Measurements from ENCODE around the gene PTPRN2. TPM values are rescaled to one million over a fixed set of nuclear protein-coding genes. Genes with fewer than 3 reads are reported as not detected.

The PTPRN2 gene
- total and polyA plus RNA-seq, 2 of the 8 experiments (the other 6 are each of a cell fraction or from before 2014, with no cell fraction given): 2.6 to 4.5 TPM

DNA sequence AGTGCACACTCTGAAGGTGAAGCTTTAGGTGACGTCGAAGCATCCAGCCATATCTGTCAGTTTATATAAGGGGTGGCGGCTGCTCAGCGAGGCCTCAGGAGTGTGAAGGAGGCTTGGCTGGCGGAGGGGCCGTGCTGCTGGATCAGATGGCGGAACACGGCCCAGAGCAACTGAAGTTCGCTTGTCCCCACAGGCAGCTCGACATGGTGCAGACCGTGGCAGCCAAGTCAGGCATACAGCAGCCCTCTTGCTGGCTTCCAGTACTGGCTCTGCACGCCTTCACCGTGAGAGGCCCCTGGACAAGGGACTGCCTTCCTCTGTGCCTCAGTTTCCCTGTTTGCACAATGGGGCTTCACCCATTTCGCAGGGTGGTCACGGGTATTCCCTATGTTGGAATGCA, 807.3 kb downstream of the PTPRN2 start:
- H3K4me3 ChIP-seq (ENCODE audit: extremely low read depth in 1 of 4, insufficient read depth in 2 of 4, low read depth in 3 of 4, low read length in 4 of 4): no peak overlapping the region
- CTCF ChIA-PET (ENCODE audit: partially characterized antibody): interaction anchor here (0.5 to 1.0 kb wide), 2 partner anchors 10 to 153 kb away, joined by 3 read pairs; no protein-coding TSS in a partner anchor
- TF ChIP-seq CBX8 (IDR thresholded peaks at IDR 0.05; ENCODE audit: borderline replicate concordance, low read depth, low read length): no peak
- no peak for TF ChIP-seq SP2 (IDR thresholded peaks at IDR 0.05; ENCODE audit: low read length)
- TF ChIP-seq BRCA1 (IDR thresholded peaks at IDR 0.05; ENCODE audit: low read depth, low read length): no peak
- TF ChIP-seq EGR1 (IDR thresholded peaks at IDR 0.05; ENCODE audit: borderline replicate concordance, low read depth, low read length): no peak
- no peak for TF ChIP-seq POLR2AphosphoS5 (IDR thresholded peaks at IDR 0.05; ENCODE audit: low read depth, low read length)
- no peak for TF ChIP-seq CHD1 (IDR thresholded peaks at IDR 0.05; ENCODE audit: low read depth, low read length)
- TF ChIP-seq TCF12 (IDR thresholded peaks at IDR 0.05; ENCODE audit: low read depth, low read length): no peak
- no peak for TF ChIP-seq SIRT6 (IDR thresholded peaks at IDR 0.05; ENCODE audit: low read length)
- TF ChIP-seq KDM1A (IDR thresholded peaks at IDR 0.05; ENCODE audit: borderline replicate concordance, low read length): no peak
- TF ChIP-seq KDM5A (IDR thresholded peaks at IDR 0.05; ENCODE audit: low read length): no peak
- no peak for TF ChIP-seq TEAD4 (IDR thresholded peaks at IDR 0.05; ENCODE audit: low read depth, low read length)
- no peak for TF ChIP-seq NANOG (IDR thresholded peaks at IDR 0.05; ENCODE audit: insufficient read depth, low read depth, low read length, poor library complexity, severe bottlenecking)
- no peak for TF ChIP-seq CHD2 (IDR thresholded peaks at IDR 0.05; ENCODE audit: low read length)
- TF ChIP-seq CREB1 (IDR thresholded peaks at IDR 0.05): no peak
- TF ChIP-seq JUND (IDR thresholded peaks at IDR 0.05; ENCODE audit: low read length): no peak
- no peak for TF ChIP-seq BCL11A (IDR thresholded peaks at IDR 0.05; ENCODE audit: low read depth in 2 of 2, low read length in 2 of 2)

More for the DNA sequence above, 807.3 kb downstream of the PTPRN2 start:
- no peak overlapping the region for H3K56ac ChIP-seq (replicated peaks; ENCODE audit: insufficient read length, low read depth, low read length)
- H3K27me3 ChIP-seq (replicated peaks in 1 of 4; ENCODE audit: control insufficient read depth in 3 of 4, extremely low read depth in 1 of 4, insufficient read depth in 3 of 4, low read length in 3 of 4): peaks cover 0 to 3% (median 0%) of the 10 kb centered on the region in 4 experiments; a peak in 2 of 7 replicates
- no peaks in the 10 kb centered on the region for H3K36me3 ChIP-seq (ENCODE audit: control insufficient read depth in 2 of 4, insufficient read depth in 4 of 4, low read length in 3 of 4)
- H2BK12ac ChIP-seq (ENCODE audit: low read depth, low read length): no peak overlapping the region; the same call in 1 of the 2 replicates
- H4K20me1 ChIP-seq (replicated peaks in 1 of 2; ENCODE audit: control insufficient read depth in 1 of 2, insufficient read depth in 2 of 2, low read length in 2 of 2): no peaks in the 10 kb centered on the region
- peaks cover 2% of the 10 kb centered on the region; the same call in 1 of the 2 replicates for H3K23me2 ChIP-seq (ENCODE audit: low read depth, low read length)
- no peaks in the 10 kb centered on the region for H3K4me1 ChIP-seq (replicated peaks in 1 of 4; ENCODE audit: control insufficient read depth in 3 of 4, insufficient read depth in 4 of 4, low read length in 3 of 4)
- H4K5ac ChIP-seq (ENCODE audit: insufficient read length, low read depth, low read length): no peak overlapping the region
- 94% methylated on average over 15 of the region's 15 CpGs; no CpG with 5 or more reads in 1 of the 2 experiments for WGBS, 2 experiments (ENCODE audit: extremely low coverage in 1 of 2, insufficient coverage in 1 of 2, insufficient read length in 1 of 2, insufficient replicate concordance in 2 of 2, low coverage in 1 of 2, low lambda C conversion rate in 2 of 2, missing lambda C conversion rate in 1 of 2)
- no peak overlapping the region for H3K9ac ChIP-seq (replicated peaks in 1 of 4; ENCODE audit: extremely low read depth in 1 of 4, low read depth in 3 of 4, low read length in 3 of 4)
- no peak overlapping the region for H3K4me2 ChIP-seq (ENCODE audit: insufficient read depth in 1 of 2, low read depth in 2 of 2, low read length in 2 of 2)
- H2BK120ac ChIP-seq (replicated peaks; ENCODE audit: low read depth, low read length): no peak overlapping the region
- POLR2A ChIA-PET (ENCODE audit: partially characterized antibody): no interaction called here
- peak overlapping the region; percentile 1 for H4K91ac ChIP-seq (replicated peaks; ENCODE audit: insufficient read length, low read length)
- no peak overlapping the region for H2AK5ac ChIP-seq (ENCODE audit: low read depth, low read length)
- no peaks in the 10 kb centered on the region for H3K79me2 ChIP-seq (ENCODE audit: control insufficient read depth in 1 of 2, insufficient read depth in 2 of 2, low read length in 2 of 2)
- H2BK5ac ChIP-seq (ENCODE audit: low read depth, low read length): no peak overlapping the region
- no peak overlapping the region for H3K27ac ChIP-seq (ENCODE audit: low read depth, low read length)
- H4K8ac ChIP-seq (ENCODE audit: extremely low read depth, insufficient read depth, low read length): no peak overlapping the region
- H3K23ac ChIP-seq (ENCODE audit: insufficient read length): no peak overlapping the region
- H3K18ac ChIP-seq (ENCODE audit: extremely low read depth, low read length): no peak overlapping the region
- DNase-seq (ENCODE audit: low read depth in 1 of 2, low spot score in 2 of 2): no peak
- H2BK15ac ChIP-seq (ENCODE audit: low read length): no peak overlapping the region
- H2BK20ac ChIP-seq (ENCODE audit: low read length): no peak overlapping the region
- no peak overlapping the region for H3K14ac ChIP-seq (ENCODE audit: insufficient read length)
- FAIRE-seq: no peak
- no peaks in the 10 kb centered on the region for H3K79me1 ChIP-seq (ENCODE audit: low read depth, low read length)
- no peak overlapping the region for H2AFZ ChIP-seq (ENCODE audit: low read length)
- H3K4ac ChIP-seq (replicated peaks; ENCODE audit: insufficient read length, low read depth, low read length): no peak overlapping the region
- H3K9me3 ChIP-seq (ENCODE audit: insufficient read depth in 2 of 2, low read depth in 1 of 2, low read length in 1 of 2): no peaks in the 10 kb centered on the region

Measured in H1 (cell line).